H9 (cell line): ENCODE data around the gene FRAT1. TPM values are rescaled to one million over a fixed set of nuclear protein-coding genes. Genes with fewer than 3 reads are reported as not detected.

Experiments used
- DNase-seq: peaks from one replicate; pipeline ENCODE4 v3.0.0-alpha.2; 2017
- H2AFZ ChIP-seq: one replicate; pipeline ENCODE4 v1.6.1; 2013; ENCODE audit warnings: mild to moderate bottlenecking, low read length, control low read depth, moderate library complexity
- H2AK5ac ChIP-seq: 2 replicates; pipeline ENCODE4 v1.6.1; 2013; ENCODE audit warnings: low read length, control low read depth, mixed read lengths; ENCODE audit not compliant: insufficient read length
- H2BK120ac ChIP-seq: one replicate; pipeline ENCODE4 v1.6.1; 2013; ENCODE audit warnings: low read depth, mild to moderate bottlenecking, low read length, control low read depth, inconsistent platforms; ENCODE audit not compliant: poor library complexity, severe bottlenecking
- H2BK12ac ChIP-seq: 2 replicates; pipeline ENCODE4 v1.6.1; 2013; ENCODE audit warnings: low read length, control low read depth, mixed read lengths, low read depth; ENCODE audit not compliant: insufficient read length
- H2BK15ac ChIP-seq: 2 replicates; pipeline ENCODE4 v1.6.1; 2013; ENCODE audit warnings: low read depth, low read length, control low read depth
- H2BK20ac ChIP-seq: one replicate; pipeline ENCODE4 v1.6.1; 2013; ENCODE audit warnings: low read depth, mild to moderate bottlenecking, low read length, control low read depth, inconsistent platforms; ENCODE audit not compliant: poor library complexity, severe bottlenecking
- H2BK5ac ChIP-seq: 2 replicates; pipeline ENCODE4 v1.6.1; 2013; ENCODE audit warnings: low read length, control low read depth, mixed read lengths; ENCODE audit not compliant: insufficient read length
- H3K14ac ChIP-seq: 2 replicates; pipeline ENCODE4 v1.6.1; 2013; ENCODE audit warnings: low read length, control low read depth; ENCODE audit not compliant: insufficient read depth
- H3K18ac ChIP-seq: 2 replicates; pipeline ENCODE4 v1.6.1; 2013; ENCODE audit warnings: low read depth, mild to moderate bottlenecking, mixed read lengths, low read length, control low read depth; ENCODE audit not compliant: insufficient read length
- H3K23ac ChIP-seq: 2 replicates; pipeline ENCODE4 v1.6.1; 2013; ENCODE audit warnings: low read length, control low read depth, mixed read lengths, low read depth; ENCODE audit not compliant: insufficient read length
- H3K23me2 ChIP-seq: 2 replicates; pipeline ENCODE4 v1.6.1; 2013; ENCODE audit warnings: low read depth, mild to moderate bottlenecking, mixed read lengths, low read length, control low read depth; ENCODE audit not compliant: insufficient read length, poor library complexity, severe bottlenecking
- H3K27ac ChIP-seq: 2 replicates; pipeline ENCODE4 v1.5.1; 2013; ENCODE audit warnings: low read length, control low read depth, mixed read lengths, low read depth; ENCODE audit not compliant: insufficient read length
- H3K27me3 ChIP-seq: 2 replicates; pipeline ENCODE4 v1.6.1; 2013; ENCODE audit warnings: low read length, control low read depth, inconsistent platforms; ENCODE audit not compliant: insufficient read depth
- H3K4ac ChIP-seq: 2 replicates; pipeline ENCODE4 v1.6.1; 2013; ENCODE audit warnings: low read depth, mild to moderate bottlenecking, control low read depth, inconsistent platforms, low read length, moderate library complexity
- H3K4me1 ChIP-seq: 2 replicates; pipeline ENCODE4 v1.6.1; 2013; ENCODE audit warnings: low read length, control low read depth, inconsistent platforms; ENCODE audit not compliant: insufficient read depth
- H3K4me2 ChIP-seq: 2 replicates; pipeline ENCODE4 v1.6.1; 2013; ENCODE audit warnings: low read length, control low read depth, mixed read lengths; ENCODE audit not compliant: insufficient read length, insufficient read depth
- H3K56ac ChIP-seq: 2 replicates; pipeline ENCODE4 v1.6.1; 2013; ENCODE audit warnings: low read depth, mild to moderate bottlenecking, mixed read lengths, low read length, control low read depth; ENCODE audit not compliant: insufficient read length
- H3K79me1 ChIP-seq: 2 replicates; pipeline ENCODE4 v1.6.1; 2013; ENCODE audit warnings: low read depth, mild to moderate bottlenecking, moderate library complexity, low read length, control low read depth, inconsistent platforms; ENCODE audit not compliant: insufficient read depth, poor library complexity, severe bottlenecking
- H3K79me2 ChIP-seq: 2 replicates; pipeline ENCODE4 v1.6.1; 2013; ENCODE audit warnings: low read length, control low read depth, inconsistent platforms; ENCODE audit not compliant: insufficient read depth
- H3K9ac ChIP-seq: 2 replicates; pipeline ENCODE4 v1.6.1; 2013; ENCODE audit warnings: low read length, control low read depth, mixed read lengths; ENCODE audit not compliant: insufficient read length; ENCODE audit errors: extremely low read depth
- H3K9me3 ChIP-seq: one replicate; pipeline ENCODE4 v1.6.1; 2013; ENCODE audit warnings: low read depth, low read length, inconsistent platforms; ENCODE audit not compliant: control insufficient read depth
- H3T11ph ChIP-seq: one replicate; pipeline ENCODE4 v1.6.1; 2013; ENCODE audit warnings: mild to moderate bottlenecking, low read length, control low read depth, inconsistent platforms
- H4K20me1 ChIP-seq: one replicate; pipeline ENCODE4 v1.6.1; 2013; ENCODE audit not compliant: control insufficient read depth, insufficient read length, insufficient read depth
- H4K5ac ChIP-seq: 2 replicates; pipeline ENCODE4 v1.6.1; 2013; ENCODE audit warnings: low read depth, mild to moderate bottlenecking, mixed read lengths, low read length, control low read depth; ENCODE audit not compliant: insufficient read length
- H4K8ac ChIP-seq: replicated peaks from 2 replicates; pipeline ENCODE4 v1.6.1; 2013; ENCODE audit warnings: low read length, control low read depth, mixed read lengths, low read depth; ENCODE audit not compliant: insufficient read length
- H4K91ac ChIP-seq: 2 replicates; pipeline ENCODE4 v1.6.1; 2013; ENCODE audit warnings: low read depth, mild to moderate bottlenecking, moderate library complexity, mixed read lengths, low read length, control low read depth; ENCODE audit not compliant: insufficient read length
- H3K27ac Mint-ChIP-seq, 3 experiments: 2 replicates in 2 of 3; 3 replicates in 1 of 3; pipeline ENCODE4 v1.8.0; 2020 to 2021; ENCODE audit warnings: mixed read lengths in 3 of 3, mild to moderate bottlenecking in 1 of 3, moderate library complexity in 1 of 3
- H3K27me3 Mint-ChIP-seq: 2 replicates; pipeline ENCODE4 v1.8.0; 2021; ENCODE audit warnings: low read depth, mild to moderate bottlenecking, moderate library complexity, mixed read lengths
- H3K36me3 Mint-ChIP-seq, 3 experiments: 2 replicates in 2 of 3; 3 replicates in 1 of 3; pipeline ENCODE4 v1.8.0; 2020 to 2021; ENCODE audit warnings: low read depth in 3 of 3, mixed read lengths in 3 of 3; ENCODE audit not compliant: insufficient read depth in 1 of 3
- H3K4me1 Mint-ChIP-seq, 2 experiments: 2 replicates each; pipeline ENCODE4 v1.8.0; 2020; ENCODE audit warnings: mixed read lengths in 2 of 2
- H3K4me3 Mint-ChIP-seq, 2 experiments: 2 replicates in 1 of 2; 3 replicates in 1 of 2; pipeline ENCODE4 v1.8.0; 2020 to 2021; ENCODE audit warnings: mild to moderate bottlenecking in 2 of 2, mixed read lengths in 2 of 2, moderate library complexity in 1 of 2
- H3K9me3 Mint-ChIP-seq, 2 experiments: 2 replicates in 1 of 2; 3 replicates in 1 of 2; pipeline ENCODE4 v1.8.0; 2020; ENCODE audit warnings: mild to moderate bottlenecking in 2 of 2, mixed read lengths in 2 of 2, moderate library complexity in 1 of 2
- CTCF ChIP-seq: fragments of 200-600 bp; sonication (generic); conservative IDR thresholded peaks from 3 replicates; pipeline ENCODE4 v1.8.0; 2021; ENCODE audit warnings: antibody characterized with exemption, mild to moderate bottlenecking
- WGBS: extraction: QIAGEN DNeasy Blood & Tissue Kit; methylation state at CpG from one replicate; pipeline ENCODE4 v1.1.7; 2013; ENCODE audit warnings: missing lambda C conversion rate, low lambda C conversion rate, mixed read lengths; ENCODE audit not compliant: insufficient read length; ENCODE audit errors: extremely low coverage; 5-methylcytosine and 5-hydroxymethylcytosine counted together
- total RNA-seq: library from RNA; stranded (reverse); gene quantifications from 2 replicates; pipeline ENCODE4 v1.2.1, GENCODE V29; 2021

Gene FRAT1
- total RNA-seq, 1 experiment from 2014 or later = 7.3 TPM

GRCh38 chr10:97311111-97311626 is 7.9 kb upstream of the FRAT1 start:
- Mint-ChIP-seq H3K27ac (no peak overlapping the region), H3K36me3 (no peaks in the 10 kb centered on the region), H3K4me1 (no peaks in the 10 kb centered on the region), H3K27me3 (no peaks in the 10 kb centered on the region; the same call in 1 of the 2 replicates), H3K9me3 (no peaks in the 10 kb centered on the region), H3K4me3 (no peak overlapping the region)
- Histone ChIP-seq H3K56ac (no peak overlapping the region), H3K79me1 (no peaks in the 10 kb centered on the region), H2BK120ac (no peak overlapping the region), H4K91ac (no peak overlapping the region), H3K79me2 (no peaks in the 10 kb centered on the region), H2AFZ (no peak overlapping the region), H3K18ac (no peak overlapping the region), H3K4me1 (no peaks in the 10 kb centered on the region), H3K14ac (no peak overlapping the region), H2BK15ac (no peak overlapping the region), H4K20me1 (no peaks in the 10 kb centered on the region), H4K8ac (no peak overlapping the region), H3K27ac (no peak overlapping the region), H3K9ac (no peak overlapping the region), H3K23me2 (no peaks in the 10 kb centered on the region), H3K9me3 (no peaks in the 10 kb centered on the region), H3K27me3 (no peaks in the 10 kb centered on the region), H3K4me2 (no peak overlapping the region), H2BK12ac (no peak overlapping the region), H3K4ac (no peak overlapping the region), H3K23ac (no peak overlapping the region), H2BK5ac (no peak overlapping the region), H2BK20ac (no peak overlapping the region), H4K5ac (no peak overlapping the region), H3T11ph (no peak overlapping the region), H2AK5ac (no peak overlapping the region)
- TF ChIP-seq CTCF = no peak
- WGBS = no CpG with 5 or more reads among the region's 4 CpGs
- no peak for DNase-seq
